ENCODE measurements around the gene YWHAH.
A peak's percentile ranks its signal among the peaks of the same experiment; 100 is the strongest.

The YWHAH gene

DNA sequence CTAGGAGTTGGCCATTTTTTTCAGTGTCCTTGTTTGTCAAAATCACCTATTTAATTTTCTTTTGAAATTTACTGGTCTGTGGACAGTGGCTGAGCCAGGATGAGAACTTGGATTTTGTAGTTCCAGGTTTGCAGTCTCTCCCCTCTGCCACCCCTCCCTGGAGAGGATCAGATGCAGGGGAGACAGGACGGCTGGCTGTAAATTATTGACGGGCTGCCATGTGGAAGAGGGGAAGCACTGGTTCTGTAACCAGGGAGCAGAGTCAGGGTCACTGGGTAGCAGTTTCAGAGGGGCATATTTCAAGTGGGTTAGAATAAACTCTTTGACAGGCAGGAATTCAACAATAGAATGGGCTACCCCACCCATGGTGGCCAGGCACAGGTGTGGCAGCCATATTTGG is 20.6 kb upstream of the YWHAH start:
- no peak for DNase-seq

DNA sequence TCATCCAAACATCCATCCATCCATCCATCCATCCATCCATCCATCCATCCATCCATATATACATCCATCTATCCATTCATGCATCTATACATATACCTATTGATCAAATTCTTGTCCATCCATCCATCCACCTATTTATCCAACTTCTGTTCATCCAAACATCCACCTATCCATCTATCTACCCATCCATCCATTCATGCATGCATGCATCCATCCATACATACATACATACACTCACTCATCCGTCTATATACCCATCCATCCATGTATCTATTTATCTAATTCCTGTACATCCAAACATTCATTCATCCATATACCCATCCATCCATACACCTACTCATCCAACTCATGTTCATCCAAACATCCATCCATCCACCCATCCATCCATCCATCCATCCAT is 19.3 kb upstream of the YWHAH start:
- no peak for DNase-seq

GRCh38 chr22:31926024-31926423 is 18.3 kb upstream of the YWHAH start:
- no peak for DNase-seq

DNA sequence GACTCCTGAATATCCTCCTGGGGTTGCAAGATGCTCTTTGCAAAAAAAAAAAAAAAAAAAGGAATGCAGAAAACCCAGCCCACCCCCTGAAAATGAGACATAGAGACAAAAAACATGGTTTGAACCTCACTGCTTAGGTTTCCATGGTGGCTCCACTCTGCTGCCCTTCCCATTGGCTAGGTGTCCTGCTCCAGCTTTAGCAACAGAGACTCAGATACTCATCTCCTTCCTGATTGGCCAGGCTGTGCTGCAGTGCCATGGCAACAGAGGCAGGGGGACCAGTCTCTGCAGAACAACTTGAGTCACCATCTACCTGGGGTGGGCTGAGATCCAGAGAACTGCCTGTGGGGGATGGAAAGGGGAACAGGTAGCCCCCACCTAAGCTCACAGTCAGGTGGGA is 17.4 kb upstream of the YWHAH start:
- peak; percentile 68 for DNase-seq

- DNase-seq: no peak
Observed at GRCh38 chr22:31927562-31927961, 16.8 kb upstream of the YWHAH start.

- DNase-seq: peak; percentile 53
Observed at GRCh38 chr22:31929167-31929930, 15.0 kb upstream of the YWHAH start.

DNA sequence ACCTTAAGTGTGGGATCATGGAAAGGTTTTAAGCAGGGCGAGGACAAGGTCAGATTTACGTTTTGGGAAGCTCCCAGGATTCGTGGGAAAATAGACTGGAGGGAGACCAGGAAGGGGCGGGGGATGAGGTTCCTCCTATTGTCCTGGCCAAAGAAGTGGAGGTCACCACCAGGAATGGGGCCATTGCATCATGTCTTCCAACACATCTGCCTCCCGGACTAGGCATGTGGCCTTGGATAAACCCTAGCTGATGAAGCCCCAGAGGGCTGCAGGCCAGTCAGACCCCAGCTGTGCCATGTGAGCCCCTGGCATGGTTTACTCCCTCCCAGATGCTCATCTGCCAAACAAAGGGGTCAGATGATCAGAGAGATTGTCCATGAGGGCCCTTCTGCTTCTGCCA is 11.5 kb upstream of the YWHAH start:
- no peak for DNase-seq

DNA sequence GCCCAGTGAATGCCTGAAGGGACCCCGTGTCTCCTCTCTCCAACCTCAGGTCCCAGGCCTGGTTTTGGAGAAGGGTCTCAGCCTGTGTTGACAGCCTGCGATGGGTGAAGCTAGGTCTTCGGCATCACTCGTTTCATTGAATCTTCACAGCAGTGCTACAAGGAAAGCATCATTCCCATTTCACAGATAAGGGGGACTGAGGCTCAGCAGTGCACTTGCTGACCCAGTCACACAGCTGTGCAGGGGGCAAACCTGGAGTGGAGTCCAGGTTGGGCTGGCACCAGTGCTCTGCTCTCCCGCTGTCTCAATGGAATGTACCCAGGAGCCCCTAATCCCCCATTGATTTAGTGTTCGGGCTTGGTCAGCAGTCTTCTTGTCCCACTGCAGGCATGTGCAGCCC is 10.9 kb upstream of the YWHAH start:
- DNase-seq: no peak

DNA sequence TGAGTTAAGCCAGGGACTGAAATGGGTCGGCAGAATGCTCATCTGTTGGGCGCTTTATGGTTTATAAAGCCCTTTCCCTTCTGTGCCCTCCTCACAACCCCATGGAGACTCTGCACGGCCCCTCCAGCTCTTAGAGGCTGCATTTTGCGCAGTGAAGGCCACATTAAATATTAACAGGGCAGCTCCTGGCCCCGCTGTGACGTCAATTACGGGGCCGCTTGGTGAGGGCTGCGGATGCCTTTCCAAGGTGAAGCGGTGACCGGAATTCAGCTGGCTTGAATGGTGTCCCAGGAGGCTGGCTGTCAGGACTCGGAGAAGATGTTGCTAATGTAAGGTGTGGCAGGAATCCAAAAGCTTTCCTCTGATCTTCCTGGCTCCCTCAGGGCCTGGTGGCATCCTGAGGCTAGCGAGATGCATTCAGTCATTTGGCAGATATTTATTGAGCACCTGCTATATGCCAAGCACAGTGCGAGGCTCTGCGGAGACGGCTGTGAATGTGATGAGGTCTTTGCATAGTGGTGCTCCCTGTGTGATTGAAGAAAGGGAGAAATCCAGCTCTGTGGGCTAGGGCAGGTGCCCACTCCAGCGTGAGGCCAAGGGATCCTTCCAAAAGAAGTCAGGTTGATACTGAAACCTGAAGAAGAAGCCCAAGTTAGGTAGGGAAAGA is 10.4 kb upstream of the YWHAH start:
- no peak for DNase-seq

DNA sequence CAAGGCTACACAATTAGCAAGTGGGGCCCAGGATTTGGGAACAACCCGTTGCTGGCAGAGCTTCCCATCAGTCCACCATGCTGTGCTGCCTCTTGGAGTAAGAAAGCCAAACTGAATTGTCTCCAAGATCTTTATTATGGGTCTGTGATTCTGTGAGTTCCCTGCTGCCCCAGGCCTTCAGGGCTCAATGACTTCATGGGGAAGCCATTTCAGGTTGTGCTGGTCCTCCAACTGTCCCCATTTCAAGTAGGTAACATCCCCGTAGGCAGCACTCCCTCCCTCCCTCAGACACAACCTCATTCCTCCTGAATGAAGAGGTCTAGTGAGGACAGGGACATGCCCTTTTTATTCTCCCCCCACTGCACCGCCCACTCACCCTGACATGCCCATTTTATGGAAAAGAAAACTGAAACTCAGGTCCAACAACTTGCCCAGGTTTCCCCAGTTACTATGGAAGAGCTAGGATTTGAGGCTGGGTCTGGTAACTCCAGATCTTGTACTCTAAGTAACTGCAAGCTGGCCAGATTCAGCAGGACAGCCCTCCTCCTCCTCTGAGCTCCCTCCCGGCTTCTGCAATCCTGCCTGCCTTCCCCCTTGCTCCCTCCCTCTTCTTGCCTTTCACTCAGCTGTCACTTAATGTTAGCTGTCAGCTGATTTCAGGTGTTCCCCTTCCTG is 8.2 kb upstream of the YWHAH start:
- peak; percentile 77 for DNase-seq

DNA sequence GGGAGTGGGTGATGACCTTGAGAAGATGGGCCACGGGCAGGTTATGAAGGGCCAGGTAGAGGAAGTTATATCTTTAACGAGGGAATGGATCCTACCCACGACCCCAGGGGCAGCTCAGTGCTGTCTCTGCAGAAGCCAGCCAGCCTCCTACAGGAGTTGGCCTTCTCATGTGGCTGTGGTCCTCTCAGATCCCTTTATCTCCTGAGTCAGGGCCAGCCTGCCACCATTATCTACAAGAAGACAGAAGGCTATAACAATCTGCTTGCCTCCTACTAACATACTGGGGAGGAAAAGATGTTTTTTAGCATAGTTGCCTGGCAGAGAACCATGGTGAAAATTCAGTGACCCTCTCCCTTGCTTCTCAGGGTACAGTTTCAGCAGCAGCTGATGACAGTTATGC is 7.0 kb upstream of the YWHAH start:
- no peak for DNase-seq

GRCh38 chr22:31938296-31938695 is 6.0 kb upstream of the YWHAH start:
- DNase-seq: no peak

GRCh38 chr22:31940506-31940905 is 3.8 kb upstream of the YWHAH start:
- DNase-seq: no peak

DNA sequence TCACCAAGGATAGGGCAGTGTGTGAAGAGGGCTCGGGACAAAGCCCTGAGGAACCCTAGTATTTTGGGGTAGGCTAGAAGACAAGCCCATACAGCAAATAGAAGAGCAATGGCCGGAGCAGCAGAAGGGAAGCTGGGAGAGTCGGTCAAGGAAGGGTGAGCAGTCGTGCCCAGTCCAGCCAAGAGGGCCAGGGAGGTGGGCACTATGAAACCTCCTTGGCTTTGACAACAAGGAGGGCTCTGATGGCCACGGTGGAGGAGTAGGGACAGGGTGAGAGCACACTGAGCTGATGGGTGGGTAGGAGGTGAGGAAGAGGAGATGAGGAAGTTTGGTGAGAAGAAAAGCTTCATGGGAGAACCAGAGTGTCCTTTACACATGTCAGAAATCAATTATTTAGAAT is 2.2 kb upstream of the YWHAH start:
- no peak for DNase-seq

- no peak for DNase-seq
Observed at GRCh38 chr22:31943206-31943977, 943 bp upstream of the YWHAH start.

DNA sequence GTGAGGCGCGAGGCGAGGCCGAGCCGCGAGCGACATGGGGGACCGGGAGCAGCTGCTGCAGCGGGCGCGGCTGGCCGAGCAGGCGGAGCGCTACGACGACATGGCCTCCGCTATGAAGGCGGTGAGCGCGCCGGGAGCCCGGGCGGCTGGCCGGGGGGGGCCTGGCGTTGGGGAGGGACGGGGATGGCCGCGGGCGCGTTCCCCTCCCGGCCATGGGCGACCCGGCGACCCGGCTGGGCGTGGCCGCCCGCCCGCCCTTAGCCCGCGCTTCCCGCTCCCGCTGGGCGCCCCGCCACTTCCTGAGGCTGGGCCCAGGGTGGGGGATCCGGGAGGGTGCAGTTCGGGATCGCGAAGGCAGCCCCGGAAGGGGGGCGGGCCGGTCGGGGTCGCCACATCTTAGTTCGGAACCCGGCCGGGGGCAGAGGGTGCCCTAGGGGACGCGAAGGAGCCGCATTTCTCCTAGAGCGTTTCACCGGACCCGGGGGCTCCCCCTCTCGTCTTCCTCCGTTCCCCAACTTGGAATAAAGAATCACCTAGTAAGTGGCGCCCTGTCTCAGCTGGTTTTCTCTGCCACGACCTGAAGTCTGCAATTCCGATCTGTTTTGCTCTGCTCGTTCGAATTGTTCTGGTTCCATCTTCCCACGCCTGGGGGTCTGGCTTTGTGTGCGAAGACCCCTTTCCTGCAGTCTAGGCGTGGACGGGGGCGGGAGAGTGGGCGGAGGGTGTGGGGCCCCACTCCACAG is 536 bp downstream of the YWHAH start:
- DNase-seq: no peak

DNA sequence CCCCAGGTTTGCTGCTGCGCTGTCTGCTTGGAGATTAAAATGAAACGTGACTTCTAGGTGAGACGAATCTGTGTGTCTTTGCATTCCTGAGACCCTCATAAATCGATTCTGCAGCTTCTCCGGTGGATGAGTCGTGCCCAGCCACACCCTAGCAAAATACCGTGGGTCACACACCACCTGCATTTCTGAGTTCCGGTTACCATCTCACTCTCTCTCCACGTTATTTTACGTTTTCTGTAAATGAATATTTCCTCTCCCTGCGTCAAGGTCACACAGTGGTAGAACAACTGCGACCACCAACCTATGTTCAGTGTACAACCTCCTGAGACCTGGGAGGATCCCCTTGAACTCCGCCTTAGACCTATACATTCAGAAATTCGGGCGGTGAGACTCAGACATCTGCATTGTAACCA is 1.1 kb downstream of the YWHAH start:
- no peak for DNase-seq

DNA sequence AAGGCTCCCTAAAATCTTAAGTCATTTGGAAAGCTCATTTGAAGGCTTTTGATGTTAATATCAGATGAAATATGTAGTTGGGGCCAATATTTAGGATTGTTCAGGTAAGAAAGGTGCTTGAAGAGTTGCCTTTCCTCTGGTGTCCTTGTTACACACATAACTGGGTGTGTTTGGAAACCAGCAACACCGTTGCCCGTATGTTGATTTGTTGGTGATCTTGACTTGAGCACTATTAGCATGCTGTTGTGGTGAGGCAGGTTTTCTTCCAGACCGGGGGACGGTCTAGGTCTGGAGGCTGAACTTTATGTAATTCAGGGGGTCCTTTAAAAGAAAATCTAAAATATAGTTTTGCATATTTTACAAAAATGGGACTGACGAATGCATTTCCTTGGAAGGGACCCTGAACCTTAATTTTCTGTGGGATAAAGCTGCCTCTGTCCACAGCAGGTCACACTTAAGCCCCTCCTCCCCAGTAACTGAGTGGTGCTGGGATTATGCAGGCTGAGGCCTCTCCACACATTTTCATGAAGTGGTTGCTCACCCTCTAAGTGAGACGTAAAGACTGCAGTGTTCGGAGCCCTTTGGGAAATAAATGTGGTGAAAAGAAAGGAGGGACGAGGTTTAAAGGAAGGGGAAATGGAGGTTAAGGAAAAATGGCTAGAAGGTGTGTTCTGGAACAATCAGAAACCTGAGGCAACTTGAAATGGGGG is 1.8 kb downstream of the YWHAH start:
- no peak for DNase-seq

DNA sequence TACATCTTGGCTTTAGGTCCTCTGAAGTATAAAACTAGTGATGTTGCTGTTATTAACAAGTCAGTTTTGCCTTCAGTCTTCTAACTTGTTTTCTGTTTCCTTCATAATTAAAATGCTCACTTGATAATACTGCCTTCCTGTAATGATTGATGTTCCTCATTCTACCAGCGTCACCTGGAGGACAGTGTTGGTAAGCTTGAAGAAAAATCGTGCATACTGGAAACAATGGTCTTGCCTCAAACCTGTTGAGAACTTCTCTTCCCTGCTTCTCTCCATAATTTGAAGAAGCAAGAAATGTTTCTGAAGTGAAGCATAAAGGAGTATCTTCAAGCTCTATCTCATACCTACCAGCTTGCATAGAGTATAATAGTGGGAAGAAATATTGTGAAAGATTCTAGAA is 3.0 kb downstream of the YWHAH start:
- DNase-seq: no peak

DNA sequence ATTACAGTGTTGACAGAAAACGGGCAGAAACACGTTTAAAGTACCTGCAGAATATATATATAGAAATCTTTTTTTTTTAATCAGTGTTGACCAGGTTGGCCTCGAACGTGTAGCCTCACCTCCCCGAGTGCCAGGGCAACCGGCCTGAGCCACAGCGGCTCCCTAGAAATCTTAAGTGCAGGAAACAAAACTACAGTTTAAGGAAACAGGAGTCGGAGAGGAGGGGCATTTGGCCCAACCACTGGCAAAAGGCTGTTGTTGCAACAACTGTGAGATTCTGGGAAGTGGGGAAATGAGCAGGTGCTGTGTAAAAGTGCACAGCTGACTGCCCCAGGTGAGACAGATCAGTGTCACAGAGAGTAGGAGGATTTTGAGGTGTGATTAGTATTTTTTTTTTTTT is 3.7 kb downstream of the YWHAH start:
- DNase-seq: no peak

DNA sequence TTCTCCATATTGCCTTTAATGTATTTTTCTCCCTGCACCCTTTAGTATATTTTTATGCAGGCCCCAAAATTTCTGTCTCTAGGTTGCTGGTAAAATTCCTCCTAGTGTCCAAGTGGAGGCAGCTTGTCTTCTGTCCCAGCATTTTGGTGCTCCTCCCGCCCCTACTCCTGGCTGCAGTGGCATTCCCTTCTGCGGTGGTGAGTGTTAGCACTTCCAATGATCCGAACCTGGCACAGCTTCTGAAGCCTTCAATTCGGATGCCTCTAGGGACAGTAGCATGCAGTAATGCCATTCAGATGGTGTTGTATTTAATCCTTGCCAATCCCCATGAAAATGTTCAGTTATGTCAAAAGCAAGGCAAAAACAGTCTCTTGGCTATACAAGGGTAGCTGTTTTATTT is 5.9 kb downstream of the YWHAH start:
- no peak for DNase-seq
